Hematopoietic multipotent progenitor cell treated with erythropoietin and hydrocortisone succinate and interleukin-3 and kit ligand, for 15 days (in vitro differentiated cells): ENCODE results near the gene INHBE.
"Not testable (repeated sequence)": the region's sequence is repeated elsewhere in the genome, so short reads cannot be mapped to it uniquely, and the experiment has no call there.

Experiments
- DNase-seq: peaks from one replicate; pipeline ENCODE4 v3.0.0-alpha.2; 2015; ENCODE audit warnings: low spot score

The INHBE gene, protein sequence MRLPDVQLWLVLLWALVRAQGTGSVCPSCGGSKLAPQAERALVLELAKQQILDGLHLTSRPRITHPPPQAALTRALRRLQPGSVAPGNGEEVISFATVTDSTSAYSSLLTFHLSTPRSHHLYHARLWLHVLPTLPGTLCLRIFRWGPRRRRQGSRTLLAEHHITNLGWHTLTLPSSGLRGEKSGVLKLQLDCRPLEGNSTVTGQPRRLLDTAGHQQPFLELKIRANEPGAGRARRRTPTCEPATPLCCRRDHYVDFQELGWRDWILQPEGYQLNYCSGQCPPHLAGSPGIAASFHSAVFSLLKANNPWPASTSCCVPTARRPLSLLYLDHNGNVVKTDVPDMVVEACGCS

DNA sequence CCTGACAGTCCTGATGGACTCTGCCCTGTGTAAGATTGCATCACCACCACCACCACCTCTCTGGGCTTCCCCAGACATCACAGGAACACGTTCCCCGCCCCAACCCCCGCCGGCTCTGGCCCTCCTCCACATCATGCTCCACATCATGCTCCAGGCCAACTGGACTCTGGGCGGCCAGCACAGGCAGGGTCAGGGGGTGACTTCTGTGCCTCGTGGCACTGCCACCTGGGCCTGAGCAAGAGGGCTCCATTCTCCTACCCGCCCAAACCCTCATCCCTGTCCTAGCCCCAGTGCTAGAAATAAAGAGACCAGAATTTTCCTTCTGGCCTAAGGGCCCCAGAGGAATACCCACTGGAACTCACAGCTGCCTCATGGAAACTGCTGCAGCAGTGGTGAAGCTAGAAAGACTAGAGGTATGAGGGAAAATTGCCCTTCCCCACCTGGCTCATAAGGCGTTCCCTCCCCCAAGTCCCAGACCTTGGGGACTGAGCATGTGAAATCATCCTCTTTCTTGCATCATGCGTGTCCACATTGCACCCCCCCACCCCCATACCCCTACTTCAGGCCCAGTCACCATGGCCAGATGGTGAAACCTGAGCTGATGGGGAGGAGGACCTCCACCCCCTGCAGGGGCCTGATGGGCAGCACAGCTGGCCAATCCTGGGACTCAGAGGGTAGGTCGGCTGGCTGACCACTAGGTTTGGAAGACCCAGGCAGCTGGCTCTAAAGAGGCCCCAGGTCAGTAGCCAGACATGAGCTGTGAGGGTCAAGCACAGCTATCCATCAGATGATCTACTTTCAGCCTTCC is at the start of gene INHBE:
INHBE (plus strand) TSS at position 742 of the 808 bp plus-strand sequence. CDS start 230 bp downstream, outside the sequence.
- DNase-seq = no peak

GRCh38 chr12:57410534-57410933 is 44.6 kb upstream of the INHBE start:
- DNase-seq = no peak

DNA sequence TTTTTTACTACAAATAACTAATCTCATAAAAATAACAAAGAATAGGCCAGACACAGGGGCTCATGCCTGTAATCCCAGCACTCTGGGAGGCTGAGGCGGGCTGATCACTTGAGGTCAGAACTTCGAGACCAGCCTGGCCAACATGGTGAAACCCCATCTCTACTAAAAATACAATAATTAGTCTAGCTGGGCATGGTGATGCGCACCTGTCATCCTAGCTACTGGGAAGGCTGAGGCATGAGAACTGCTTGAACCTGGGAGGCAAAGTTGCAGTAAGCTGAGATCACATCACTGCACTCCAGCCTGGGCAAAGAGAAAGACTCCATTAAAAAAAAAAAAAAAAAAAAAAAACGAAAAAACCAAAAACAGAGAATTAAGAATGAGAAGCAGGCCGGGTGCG is 40.9 kb upstream of the INHBE start:
- not testable (repeated sequence) for DNase-seq

DNA sequence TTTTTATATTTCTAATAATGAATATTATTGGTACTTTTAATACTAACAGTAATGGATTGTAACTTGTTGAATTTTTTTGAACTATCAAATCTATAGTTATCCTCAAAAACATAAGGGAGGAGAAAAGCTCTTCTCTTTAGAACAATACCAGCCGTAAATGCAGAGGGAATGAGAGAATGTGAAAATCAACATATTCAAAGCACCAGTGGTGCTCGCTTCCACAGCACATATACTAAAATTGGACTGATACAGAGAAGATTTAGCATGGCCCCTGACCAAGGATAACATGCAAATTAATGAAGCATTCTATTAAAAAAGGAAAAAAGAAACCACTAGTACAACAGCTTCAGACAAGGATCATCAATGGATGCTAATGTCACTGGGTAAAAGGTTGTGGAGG is 40.0 kb upstream of the INHBE start:
- DNase-seq = no peak

GRCh38 chr12:57416039-57416996 is 38.8 kb upstream of the INHBE start:
- DNase-seq = no peak

GRCh38 chr12:57418255-57418654 is 36.9 kb upstream of the INHBE start:
- no peak for DNase-seq

GRCh38 chr12:57419495-57419894 is 35.6 kb upstream of the INHBE start:
- no peak for DNase-seq

DNA sequence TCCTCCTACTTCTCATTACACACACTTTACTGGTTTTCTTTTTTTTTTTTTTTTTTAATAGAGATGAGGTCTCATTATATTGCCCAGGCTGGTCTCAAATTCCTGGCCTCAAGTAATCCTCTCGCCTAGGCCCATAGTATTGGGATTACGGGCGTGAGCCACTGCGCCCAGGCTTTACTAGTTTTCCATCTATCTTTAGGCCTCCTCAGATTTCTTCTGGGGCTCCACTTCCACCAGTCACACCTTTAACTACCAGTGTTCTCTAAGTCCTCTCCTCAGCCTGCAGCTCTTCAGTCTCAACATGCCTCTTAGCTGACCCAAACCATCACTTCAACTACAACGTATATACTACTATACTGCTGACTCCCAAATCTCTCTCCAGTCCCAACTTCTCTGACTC is 34.6 kb upstream of the INHBE start:
- DNase-seq = no peak

- not testable (repeated sequence) for DNase-seq
Observed at GRCh38 chr12:57426948-57427347, 28.2 kb upstream of the INHBE start.

DNA sequence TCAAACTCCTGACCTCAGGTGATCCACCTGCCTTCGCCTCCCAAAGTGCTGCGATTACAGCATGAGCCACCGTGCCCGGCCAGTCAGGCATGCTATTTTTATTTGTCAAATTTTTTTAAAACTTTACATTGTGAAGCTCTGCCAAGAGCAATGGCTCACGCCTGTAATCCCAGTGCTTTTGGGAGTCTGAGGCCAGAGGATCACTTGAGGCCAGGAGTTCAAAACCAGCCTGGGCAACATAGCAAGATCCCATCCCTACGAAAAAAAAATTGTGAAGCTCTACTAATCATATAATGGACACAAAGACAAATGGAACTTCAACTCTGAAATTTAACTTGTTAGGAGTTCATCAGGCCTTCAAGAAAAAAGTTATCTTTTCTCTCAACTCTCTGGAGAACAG is 26.1 kb upstream of the INHBE start:
- no peak for DNase-seq

DNA sequence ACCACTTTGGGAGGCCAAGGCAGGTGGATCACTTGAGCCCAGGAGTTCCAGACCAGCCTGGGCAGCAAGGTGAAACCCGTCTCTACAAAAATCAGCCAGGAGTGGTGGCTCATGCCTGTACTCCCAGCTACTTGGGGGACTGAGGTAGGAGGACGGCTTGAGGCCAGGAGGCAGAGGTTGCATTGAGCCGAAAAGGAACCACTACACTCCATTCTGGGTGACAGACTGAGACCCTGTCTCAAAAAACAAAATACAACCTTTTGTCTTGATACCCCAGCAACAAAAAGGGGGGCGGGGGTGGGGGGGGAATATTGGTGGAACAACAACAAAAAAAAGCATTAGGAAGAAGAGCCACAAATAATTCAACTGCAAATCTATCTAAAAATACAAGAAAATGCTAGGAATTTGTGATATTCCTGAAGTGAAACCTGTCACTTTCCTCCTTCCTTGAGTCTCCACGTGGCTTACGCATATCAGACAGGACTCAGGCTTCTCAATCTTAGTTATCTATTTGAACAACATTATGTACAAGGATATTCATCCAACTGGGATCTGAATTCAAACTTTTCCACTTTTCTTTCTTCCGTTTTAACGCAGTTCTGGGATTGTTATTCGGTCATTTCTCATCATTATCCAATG is 25.5 kb upstream of the INHBE start:
- peak; percentile 31 for DNase-seq

GRCh38 chr12:57430112-57430930 is 24.8 kb upstream of the INHBE start:
- peak; percentile 43 for DNase-seq

DNA sequence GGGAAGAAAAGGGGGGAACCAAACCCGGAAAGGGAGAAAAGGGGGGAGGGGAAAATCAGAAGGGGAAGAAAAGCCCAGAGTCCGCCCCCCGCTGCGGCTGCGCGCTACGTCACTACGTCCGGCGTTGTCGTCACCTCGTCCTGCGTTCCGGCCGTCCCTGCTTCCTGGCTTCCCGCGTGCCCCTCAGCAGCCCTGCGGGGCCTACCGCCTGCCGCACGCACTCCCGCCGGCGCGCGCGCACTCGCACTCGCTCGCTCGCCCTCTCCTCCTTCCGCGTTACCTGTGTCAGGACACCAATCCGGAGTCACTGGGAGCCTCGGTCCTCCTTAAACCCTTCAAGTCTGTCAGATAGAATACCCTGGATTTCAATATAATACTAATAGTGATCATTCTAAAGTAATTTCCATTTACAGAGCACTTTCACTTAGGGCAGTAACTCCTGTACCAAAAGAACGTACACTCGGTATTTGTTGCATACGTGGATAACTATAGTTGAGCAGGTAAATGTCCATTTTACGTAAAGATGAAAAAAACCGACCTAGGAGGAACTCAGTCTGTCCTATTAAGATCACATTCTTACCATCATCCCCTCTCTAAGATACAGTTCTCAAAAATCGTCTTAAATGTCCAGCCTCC is 24.1 kb upstream of the INHBE start, which contains the start of gene R3HDM2:
R3HDM2 (minus strand) TSS at position 113 of the 636 bp plus-strand sequence. CDS start 120,615 bp downstream, outside the sequence.
- DNase-seq = peak; percentile 93

DNA sequence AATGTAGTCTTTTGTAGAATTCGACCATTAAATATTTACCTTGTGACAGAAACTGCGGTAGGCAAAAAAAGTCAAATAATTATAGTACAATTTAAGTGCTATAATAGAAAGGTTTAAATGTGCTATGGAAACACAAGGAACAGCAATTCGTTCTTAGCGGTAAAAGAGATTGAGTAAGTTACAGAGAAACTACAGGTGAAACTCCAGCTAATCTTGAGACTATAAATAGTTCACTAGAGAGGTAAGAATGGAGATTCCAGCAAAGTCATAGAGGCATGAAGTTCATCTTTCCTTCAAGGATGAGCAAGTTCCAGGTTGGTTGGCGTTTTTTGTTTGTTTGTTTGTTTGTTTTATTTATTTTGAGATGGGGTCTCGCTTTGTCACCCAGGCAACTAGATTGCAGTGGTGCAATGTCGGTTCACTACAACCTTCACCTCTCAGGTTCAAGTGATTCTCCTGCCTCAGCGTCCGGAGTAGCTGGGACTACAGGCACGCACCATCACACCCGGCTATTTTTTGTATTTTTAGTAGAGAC is 23.4 kb upstream of the INHBE start:
- no peak for DNase-seq

DNA sequence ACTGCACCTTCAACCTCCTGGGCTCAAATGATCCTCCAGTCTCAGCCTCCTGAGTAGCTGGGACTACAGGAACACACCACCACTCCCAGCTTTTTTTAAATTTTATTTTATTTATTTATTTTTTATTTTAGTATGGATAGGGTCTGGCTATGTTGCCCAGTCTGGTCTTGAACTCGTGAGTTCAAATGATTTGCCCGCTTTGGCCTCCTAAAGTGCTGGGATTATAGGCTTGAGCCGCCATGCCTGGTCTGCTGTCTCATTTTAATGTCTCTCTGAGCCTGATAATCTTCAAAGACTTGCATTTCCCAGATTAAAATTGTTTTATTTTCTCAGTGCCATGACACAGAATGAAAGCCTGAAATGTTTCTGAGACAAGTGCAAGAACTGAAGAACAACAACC is 21.7 kb upstream of the INHBE start:
- DNase-seq = no peak

DNA sequence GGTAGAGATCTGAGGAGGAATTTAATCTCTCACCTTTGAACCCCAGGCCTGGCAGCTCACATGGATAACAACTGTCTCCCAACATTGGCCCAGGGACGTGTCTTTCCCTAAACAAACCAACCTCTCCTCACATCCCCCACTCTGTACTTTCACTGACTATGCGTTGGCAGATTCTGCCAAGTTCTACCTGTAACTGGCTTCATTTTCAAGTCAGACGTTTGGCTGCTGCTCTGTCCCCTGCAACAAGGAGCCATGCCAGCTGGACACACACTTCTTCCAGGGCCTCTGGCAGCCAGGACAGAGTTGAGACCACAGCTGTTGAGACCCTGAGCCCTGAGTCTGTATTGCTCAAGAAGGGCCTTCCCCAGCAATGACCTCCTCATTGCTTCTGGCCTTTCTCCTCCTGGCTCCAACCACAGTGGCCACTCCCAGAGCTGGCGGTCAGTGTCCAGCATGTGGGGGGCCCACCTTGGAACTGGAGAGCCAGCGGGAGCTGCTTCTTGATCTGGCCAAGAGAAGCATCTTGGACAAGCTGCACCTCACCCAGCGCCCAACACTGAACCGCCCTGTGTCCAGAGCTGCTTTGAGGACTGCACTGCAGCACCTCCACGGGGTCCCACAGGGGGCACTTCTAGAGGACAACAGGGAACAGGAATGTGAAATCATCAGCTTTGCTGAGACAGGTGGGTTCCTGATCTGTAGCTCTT is 20.4 kb upstream of the INHBE start, which contains the start of gene INHBC:
INHBC (plus strand) TSS at position 268 of the 707 bp plus-strand sequence; CDS start at position 371, 103 bp downstream.
- DNase-seq = no peak

- DNase-seq = no peak
Observed at GRCh38 chr12:57435293-57435692, 19.8 kb upstream of the INHBE start.

DNA sequence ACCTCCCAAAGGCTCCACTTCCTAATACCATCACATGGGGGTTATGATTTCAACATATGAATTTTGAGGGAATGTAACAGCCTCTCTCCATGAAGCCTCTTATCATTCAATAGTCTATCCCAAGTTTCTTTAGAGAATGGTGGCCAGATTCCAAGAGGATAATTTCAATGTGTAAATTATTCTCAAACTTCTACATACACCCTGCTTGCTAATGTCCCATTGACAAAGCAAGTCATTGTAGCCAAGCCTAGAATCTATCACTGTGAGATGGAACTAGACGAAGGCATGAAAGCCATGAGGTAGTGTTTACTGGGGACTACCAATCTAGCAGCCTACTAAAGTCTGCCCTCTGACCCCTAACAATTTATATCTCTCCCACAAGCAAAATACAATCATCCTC is 16.7 kb upstream of the INHBE start:
- no peak for DNase-seq

GRCh38 chr12:57439762-57440266 is 15.3 kb upstream of the INHBE start:
- no peak for DNase-seq
